ENCODE measurements around the gene RPS6KB2.

Gene RPS6KB2

GRCh38 chr11:67408437-67409200 is 19.7 kb upstream of the RPS6KB2 start:
- no peaks in the 10 kb centered on the region for H3K9me2 ChIP-seq (ENCODE audit: low read depth, low read length)
- peak overlapping the region; percentile 89 for H3K4me2 ChIP-seq (ENCODE audit: low read length)
- no peaks in the 10 kb centered on the region for H4K20me1 ChIP-seq (ENCODE audit: insufficient read depth, low read length)

GRCh38 chr11:67409261-67409666 is 19.0 kb upstream of the RPS6KB2 start:
- Histone ChIP-seq H3K36me3 (ENCODE audit: insufficient read depth, low read length) (peaks cover 22% of the 10 kb centered on the region; the same call in 1 of the 2 replicates), H3K27ac (ENCODE audit: low read depth, low read length, poor library complexity, severe bottlenecking) (peak overlapping the region; percentile 93), H2AFZ (ENCODE audit: low read length) (no peak overlapping the region), H3K9me3 (ENCODE audit: low read length) (no peaks in the 10 kb centered on the region), H3F3A (ENCODE audit: insufficient read depth, low read length) (no peaks in the 10 kb centered on the region), H3K79me2 (ENCODE audit: insufficient read depth, low read length) (no peaks in the 10 kb centered on the region), H3K27me3 (ENCODE audit: insufficient read depth, low read length) (no peaks in the 10 kb centered on the region), H3K9me2 (ENCODE audit: low read depth, low read length) (no peaks in the 10 kb centered on the region), H4K20me1 (ENCODE audit: insufficient read depth, low read length) (no peaks in the 10 kb centered on the region), H3K4me1 (ENCODE audit: insufficient read depth, low read length, severe bottlenecking) (peaks cover 80% of the 10 kb centered on the region), H3K4me3 (ENCODE audit: low read depth, low read length, poor library complexity, severe bottlenecking) (peak overlapping the region; percentile 30), H3K4me2 (ENCODE audit: low read length) (peak overlapping the region; percentile 89), H3K9ac (ENCODE audit: low read length) (peak overlapping the region; percentile 94)
- TF ChIP-seq EZH2 (IDR thresholded peaks at IDR 0.05; ENCODE audit: borderline replicate concordance, low read length): no peak
- TF ChIP-seq CTCF (IDR thresholded peaks at IDR 0.05; ENCODE audit: low read length): no peak

More at GRCh38 chr11:67408437-67409200, 19.7 kb upstream of the RPS6KB2 start:
- Histone ChIP-seq H3K9me3 (ENCODE audit: low read length) (no peaks in the 10 kb centered on the region), H3K27ac (ENCODE audit: low read depth, low read length, poor library complexity, severe bottlenecking) (peak overlapping the region; percentile 93), H3F3A (ENCODE audit: insufficient read depth, low read length) (no peaks in the 10 kb centered on the region), H3K4me3 (ENCODE audit: low read depth, low read length, poor library complexity, severe bottlenecking) (peak overlapping the region; percentile 30), H2AFZ (ENCODE audit: low read length) (no peak overlapping the region), H3K79me2 (ENCODE audit: insufficient read depth, low read length) (no peaks in the 10 kb centered on the region), H3K36me3 (ENCODE audit: insufficient read depth, low read length) (peaks cover 22% of the 10 kb centered on the region; the same call in 1 of the 2 replicates), H3K9ac (ENCODE audit: low read length) (peak overlapping the region; percentile 94; the same call in 1 of the 2 replicates), H3K27me3 (ENCODE audit: insufficient read depth, low read length) (no peaks in the 10 kb centered on the region), H3K4me1 (ENCODE audit: insufficient read depth, low read length, severe bottlenecking) (peaks cover 87% of the 10 kb centered on the region)
- TF ChIP-seq EZH2 (IDR thresholded peaks at IDR 0.05; ENCODE audit: borderline replicate concordance, low read length): no peak
- TF ChIP-seq CTCF (IDR thresholded peaks at IDR 0.05; ENCODE audit: low read length): no peak

GRCh38 chr11:67409781-67410368 is 18.4 kb upstream of the RPS6KB2 start:
- TF ChIP-seq EZH2 (IDR thresholded peaks at IDR 0.05; ENCODE audit: borderline replicate concordance, low read length): no peak
- TF ChIP-seq CTCF (IDR thresholded peaks at IDR 0.05; ENCODE audit: low read length): no peak
- Histone ChIP-seq H3K4me1 (ENCODE audit: insufficient read depth, low read length, severe bottlenecking) (peaks cover 74% of the 10 kb centered on the region), H3K9me3 (ENCODE audit: low read length) (no peaks in the 10 kb centered on the region), H3K4me3 (ENCODE audit: low read depth, low read length, poor library complexity, severe bottlenecking) (peak overlapping the region; percentile 30), H3K9ac (ENCODE audit: low read length) (peak overlapping the region; percentile 94), H3K27me3 (ENCODE audit: insufficient read depth, low read length) (peaks cover 1% of the 10 kb centered on the region; the same call in 1 of the 2 replicates), H3K27ac (ENCODE audit: low read depth, low read length, poor library complexity, severe bottlenecking) (peak overlapping the region; percentile 93), H4K20me1 (ENCODE audit: insufficient read depth, low read length) (no peaks in the 10 kb centered on the region), H3K4me2 (ENCODE audit: low read length) (peak overlapping the region; percentile 89), H2AFZ (ENCODE audit: low read length) (no peak overlapping the region), H3K9me2 (ENCODE audit: low read depth, low read length) (no peaks in the 10 kb centered on the region), H3K36me3 (ENCODE audit: insufficient read depth, low read length) (peaks cover 22% of the 10 kb centered on the region; the same call in 1 of the 2 replicates), H3K79me2 (ENCODE audit: insufficient read depth, low read length) (no peaks in the 10 kb centered on the region), H3F3A (ENCODE audit: insufficient read depth, low read length) (no peaks in the 10 kb centered on the region)

Measured in OCI-LY1 (cell line).